Pons (tissue), 1 donor: ENCODE results near the gene C1orf167.

Source experiments
- DNase-seq: peaks from one replicate; pipeline ENCODE4 v3.0.0-alpha.2; 2016; ENCODE audit warnings: low spot score

C1orf167 gene

DNA sequence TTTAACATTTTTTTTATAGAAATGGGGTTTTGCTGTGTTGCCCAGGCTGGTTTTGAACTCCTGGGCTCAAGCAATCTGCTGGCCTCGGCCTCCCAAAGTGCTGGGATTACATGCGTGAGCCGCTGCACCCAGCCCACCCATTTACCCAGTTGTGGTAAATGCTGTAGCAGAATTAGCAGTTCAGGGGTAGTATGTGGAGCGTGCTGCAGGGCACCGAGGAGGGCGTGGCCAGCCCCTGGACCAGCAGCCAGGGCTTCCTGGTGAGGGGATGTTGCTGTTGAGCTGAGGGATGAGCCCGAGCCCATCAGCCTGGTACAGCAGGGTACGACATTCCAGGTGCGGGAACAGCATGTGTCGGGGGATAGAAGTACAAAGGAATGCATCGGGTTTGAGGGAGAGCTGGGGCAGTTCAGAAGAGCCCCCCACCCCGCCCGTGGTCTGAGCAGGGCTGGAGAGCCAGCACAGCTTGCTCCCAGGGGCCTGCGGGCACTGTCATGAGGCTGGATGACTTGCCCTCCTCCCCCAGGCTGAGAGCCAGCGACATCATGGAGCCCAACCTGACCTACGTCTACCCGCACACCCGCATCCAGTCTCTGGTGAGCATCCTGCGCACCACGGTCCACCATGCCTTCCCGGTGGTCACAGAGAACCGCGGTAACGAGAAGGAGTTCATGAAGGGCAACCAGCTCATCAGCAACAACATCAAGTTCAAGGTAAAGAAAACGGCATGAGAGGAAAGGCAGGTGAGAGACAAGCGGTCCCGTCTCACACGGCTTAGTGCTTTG lies 73.6 kb downstream of the C1orf167 start:
- DNase-seq: no peak

DNA sequence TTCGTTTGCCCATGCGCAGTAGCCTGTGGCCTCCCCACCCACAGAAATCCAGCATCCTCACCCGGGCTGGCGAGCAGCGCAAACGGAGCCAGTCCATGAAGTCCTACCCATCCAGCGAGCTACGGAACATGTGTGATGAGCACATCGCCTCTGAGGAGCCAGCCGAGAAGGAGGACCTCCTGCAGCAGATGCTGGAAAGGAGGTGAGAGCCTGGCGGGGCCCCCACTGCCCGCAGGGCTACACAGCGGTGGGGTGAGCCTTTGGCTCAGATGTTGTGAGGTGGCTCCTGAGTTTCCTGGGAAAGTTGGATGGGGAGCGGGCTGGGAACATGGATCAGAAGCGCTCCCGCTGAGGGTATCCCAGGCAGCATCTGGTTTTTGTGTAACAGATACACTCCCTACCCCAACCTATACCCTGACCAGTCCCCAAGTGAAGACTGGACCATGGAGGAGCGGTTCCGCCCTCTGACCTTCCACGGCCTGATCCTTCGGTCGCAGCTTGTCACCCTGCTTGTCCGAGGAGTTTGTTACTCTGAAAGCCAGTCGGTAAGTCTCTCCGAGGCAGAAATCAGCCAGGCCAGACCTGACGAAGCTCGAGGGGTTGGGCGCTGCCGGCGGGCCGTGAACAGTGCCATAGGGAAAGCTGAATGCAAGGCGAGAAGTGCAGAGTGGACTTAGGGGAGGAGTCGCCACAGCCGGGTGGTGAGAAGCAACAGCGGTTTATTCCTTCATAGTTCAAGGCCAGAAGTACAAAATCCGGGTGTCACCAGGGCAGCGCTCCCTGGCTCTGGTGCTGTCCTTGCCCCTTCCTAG lies 75.2 kb downstream of the C1orf167 start:
- no peak for DNase-seq

DNA sequence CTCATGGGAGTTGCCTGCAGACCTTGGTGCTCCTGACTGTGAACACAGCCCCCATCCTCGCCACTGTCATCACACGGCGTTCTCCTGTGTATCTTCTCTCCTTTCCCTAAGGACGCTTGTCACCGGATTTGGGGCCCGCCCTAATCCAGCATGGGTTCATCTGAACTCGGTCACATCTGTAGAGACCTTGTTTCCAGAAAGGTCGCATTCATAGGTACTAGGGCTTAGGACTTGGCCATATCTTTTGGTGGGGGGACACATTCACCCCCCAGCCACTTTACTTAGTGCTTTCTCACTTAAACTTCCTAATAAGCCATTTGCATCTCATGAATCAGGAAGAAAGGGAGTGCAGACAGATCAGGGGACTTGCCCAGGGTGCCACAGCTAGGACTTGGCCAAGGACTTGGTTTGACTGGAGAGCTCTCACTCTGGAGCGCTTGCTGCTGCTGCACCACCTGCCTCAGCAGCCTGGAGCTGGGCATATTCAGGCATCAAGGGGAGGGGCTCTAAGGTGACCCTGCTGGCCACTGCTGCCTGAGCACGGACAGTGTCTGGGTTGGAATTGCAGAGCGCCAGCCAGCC lies 75.9 kb downstream of the C1orf167 start:
- no peak for DNase-seq

DNA sequence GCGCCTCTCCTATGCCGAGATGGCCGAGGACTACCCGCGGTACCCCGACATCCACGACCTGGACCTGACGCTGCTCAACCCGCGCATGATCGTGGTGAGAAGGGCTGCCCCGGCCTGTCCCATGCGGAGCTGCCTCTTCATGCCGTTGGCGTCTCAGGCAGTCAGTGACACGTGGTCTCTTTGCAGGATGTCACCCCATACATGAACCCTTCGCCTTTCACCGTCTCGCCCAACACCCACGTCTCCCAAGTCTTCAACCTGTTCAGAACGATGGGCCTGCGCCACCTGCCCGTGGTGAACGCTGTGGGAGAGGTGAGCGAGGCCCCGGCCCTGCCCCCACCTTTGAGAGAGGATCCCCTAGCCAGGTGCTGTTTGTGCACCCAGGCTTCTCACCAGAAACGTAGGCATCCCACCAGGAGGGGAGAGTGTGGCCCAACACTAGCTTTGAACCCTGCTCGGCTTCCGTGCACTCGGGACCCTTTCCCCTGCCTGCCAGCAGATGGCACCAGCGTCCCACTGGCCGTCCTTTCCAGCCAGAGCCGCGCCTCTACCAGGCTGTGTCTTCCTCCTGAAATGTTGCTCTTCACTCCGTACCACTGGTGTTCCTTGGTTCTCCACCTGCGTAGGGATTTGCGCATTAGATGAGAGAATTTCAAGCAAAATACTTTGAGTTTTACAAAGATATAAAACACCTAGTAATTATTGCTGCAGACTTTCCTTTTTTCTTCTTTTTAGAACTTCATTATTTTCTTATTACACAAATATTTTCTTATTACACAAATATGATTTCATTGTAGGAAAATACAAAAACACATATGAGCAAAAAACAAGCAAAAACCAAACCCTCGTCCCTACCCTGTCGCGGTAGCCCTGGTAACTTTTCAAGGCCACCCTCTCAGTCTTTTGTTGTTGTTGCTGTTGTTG lies 76.6 kb downstream of the C1orf167 start:
- DNase-seq: peak; percentile 54
